GM18511 (cell line): Measurements from ENCODE around the gene SPTBN2.

Experiments
- ATAC-seq: cut with Tn5 transposase; IDR thresholded peaks from one replicate; pipeline ENCODE4 v1.9.1; 2021; ENCODE audit warnings: mild to moderate bottlenecking, moderate library complexity; ENCODE audit not compliant: unreplicated experiment

SPTBN2 gene

DNA sequence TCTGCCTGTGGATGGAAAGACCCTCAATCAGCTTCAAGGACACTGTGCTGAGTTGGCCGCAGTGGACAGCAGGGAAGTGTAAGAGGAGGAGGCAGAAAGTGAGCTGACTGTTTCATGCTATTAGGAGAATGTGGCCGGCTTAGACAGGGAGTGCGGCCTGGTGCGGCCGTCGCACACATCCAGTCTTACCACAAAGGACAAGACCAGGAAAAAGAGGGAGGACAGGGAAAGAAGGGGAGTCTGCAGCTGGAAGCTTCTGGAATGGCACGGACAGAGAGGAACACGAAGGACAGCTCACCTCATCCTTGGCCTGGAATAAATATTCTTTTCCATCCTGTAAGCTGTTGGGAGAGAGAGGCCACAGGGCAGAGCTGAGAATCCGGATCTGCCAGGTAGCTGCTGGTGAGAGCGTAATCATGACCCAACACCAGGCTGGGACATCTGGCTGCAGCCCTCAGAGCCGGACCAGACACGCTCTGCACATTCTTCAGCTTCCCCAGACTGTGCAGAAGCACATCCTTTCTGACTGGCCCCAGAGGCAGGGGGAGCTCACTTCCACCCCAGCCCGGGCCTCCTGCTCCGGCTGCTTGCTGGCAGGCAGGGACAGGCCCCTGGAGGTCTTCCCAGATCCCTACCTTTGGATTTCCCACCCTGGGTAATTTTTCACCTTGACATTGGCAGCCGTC is 42.8 kb downstream of the SPTBN2 start:
- no peak for ATAC-seq

DNA sequence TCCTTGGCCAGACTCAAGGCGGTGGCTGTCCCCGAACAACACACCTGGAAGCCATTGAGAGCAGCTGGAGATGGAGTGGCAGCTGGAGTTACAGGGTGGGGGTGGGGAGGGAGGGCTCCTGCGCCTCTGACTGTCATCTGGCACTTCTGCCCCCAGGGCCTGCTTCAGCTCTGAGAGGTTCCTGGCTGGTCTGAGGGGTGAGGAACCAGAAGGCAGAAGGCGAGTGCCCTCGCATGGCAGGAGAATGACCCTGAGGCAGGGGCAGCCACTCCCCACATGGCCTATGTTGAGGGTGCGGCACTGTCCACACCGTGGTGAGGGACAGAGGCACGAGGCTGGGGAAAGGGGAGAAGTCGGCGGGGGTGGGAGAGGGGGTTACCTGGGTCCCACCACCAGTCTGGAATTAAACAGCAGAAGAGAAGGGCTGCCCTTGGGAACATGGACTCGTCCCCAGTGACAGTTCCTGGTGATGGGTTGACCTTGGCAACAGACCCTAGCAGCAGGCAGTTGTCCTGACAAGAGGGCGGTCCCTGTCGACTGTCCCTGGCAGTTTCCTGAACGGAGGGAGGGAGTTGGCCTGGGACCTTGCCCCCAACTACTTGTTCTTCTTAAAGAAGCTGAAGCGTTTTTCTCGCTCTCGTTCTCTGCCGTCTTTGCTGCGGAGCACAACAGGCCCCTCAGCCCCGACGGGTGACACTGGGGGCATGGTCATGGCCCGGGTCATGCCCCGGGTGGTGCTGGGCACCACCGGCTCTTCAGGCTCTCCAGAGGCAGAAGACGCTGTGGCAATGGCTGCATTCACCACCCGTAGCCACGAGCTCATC is 43.5 kb downstream of the SPTBN2 start:
- no peak for ATAC-seq

DNA sequence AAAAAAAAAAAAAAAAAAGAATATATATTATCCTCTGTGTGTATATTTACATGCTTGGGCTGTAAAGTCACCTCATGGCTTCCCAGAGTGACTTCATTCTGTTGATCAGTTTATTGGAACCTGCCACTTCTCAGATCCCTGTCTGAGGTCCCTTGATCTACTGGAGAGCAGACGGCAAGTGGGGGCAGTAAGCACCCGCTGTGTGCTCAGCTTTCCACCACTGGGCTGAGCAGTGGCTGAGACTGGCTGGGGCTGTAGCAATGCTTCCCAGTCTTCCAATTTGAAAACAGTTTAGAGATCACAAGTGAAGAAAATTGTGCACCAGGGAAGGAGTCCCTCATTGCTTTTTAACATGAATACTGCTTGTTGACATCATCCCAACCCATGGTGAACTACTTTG is 44.4 kb downstream of the SPTBN2 start:
- ATAC-seq, result no peak

DNA sequence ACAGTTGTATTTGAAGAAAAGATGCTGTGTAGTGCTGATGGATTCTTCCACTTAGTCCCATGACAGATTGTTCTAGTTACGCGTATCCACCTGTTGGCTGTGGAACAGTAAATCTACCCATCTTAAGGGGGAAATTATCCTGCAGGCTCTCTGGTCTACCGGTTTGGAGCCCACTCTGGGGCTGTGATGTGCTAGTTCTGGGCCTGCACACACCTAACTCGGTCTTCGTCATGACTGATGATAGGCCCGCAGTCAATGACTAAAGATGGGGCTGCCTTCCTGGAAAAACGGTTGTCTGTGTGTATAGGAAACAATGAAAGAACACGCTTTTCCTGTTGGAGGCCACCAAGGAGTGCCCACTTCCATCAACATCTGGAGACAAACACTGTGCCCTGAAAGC is 45.1 kb downstream of the SPTBN2 start:
- ATAC-seq, result no peak

DNA sequence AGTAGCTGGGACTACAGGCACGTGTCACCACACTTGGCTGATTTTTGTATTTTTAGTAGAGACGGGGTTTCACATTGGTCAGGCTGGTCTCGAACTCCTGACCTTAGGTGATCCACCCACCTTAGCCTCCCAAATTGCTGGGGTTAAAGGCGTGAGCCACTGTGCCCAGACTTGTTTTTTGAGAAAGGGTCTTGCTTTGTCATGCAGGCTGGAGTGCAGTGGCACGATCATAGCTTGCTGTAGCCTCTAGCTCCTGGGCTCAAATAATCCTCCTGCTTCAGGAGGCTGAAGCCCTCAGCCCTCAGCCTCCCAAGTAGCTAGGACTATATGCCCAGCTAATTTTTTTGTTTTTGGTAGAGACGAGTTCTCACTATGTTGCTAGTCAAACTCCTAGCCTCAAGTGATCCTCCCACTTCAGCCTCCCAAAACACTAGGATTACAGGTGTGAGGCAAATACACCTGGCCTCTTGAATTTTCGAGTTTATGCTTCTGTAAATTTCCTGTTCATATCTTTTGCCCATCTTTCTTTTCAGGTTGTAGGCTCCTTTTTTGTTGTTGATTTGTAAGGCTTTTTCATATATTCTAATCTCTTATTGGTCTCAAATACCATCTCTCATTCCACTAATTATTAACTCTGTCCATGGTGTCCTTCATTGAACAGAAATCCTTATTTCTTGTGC is 47.9 kb downstream of the SPTBN2 start:
- no peak for ATAC-seq

DNA sequence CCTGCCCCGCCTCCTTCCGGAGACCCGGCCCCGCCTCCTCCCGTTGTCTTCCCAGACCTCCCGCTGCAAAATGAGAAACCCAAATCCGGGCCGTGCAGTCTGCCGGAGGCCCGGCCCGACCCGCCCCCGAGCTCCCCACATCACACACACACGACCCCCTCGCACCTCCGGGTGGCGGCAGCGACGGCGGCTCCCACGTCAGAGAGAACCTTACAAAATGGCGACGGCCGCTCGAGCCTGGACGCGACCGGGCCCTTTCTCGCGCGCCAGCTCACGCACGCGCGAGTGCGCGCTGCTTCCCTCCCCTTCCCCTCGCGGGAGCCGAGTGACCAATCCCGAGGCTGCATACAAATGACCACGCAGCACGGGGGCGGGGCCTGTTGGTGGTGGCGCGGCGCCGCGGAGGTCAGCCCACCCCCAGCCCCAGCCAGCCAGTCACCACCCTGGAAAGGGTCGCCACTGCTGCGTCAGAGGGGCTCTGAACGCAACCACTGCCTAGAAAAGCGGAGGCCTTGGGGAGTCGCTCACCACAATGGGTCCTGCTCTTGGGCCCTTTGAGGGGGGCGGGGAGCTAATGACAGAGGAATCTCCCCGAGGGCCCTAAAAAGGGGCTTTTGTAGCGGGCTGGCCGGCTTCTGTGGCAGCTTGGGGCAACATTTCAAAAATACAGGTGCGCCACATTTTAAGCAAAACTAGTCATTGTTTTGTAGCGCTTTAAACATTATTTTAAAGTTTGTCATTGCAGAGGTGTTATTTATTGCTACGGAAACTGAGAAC is 51.2 kb downstream of the SPTBN2 start, which contains the start of gene RBM4B:
TSS of gene RBM4B (minus strand) at position 289 of the 777 bp plus-strand sequence. CDS start 808 bp downstream, outside the sequence.
- peak; percentile 85 for ATAC-seq

DNA sequence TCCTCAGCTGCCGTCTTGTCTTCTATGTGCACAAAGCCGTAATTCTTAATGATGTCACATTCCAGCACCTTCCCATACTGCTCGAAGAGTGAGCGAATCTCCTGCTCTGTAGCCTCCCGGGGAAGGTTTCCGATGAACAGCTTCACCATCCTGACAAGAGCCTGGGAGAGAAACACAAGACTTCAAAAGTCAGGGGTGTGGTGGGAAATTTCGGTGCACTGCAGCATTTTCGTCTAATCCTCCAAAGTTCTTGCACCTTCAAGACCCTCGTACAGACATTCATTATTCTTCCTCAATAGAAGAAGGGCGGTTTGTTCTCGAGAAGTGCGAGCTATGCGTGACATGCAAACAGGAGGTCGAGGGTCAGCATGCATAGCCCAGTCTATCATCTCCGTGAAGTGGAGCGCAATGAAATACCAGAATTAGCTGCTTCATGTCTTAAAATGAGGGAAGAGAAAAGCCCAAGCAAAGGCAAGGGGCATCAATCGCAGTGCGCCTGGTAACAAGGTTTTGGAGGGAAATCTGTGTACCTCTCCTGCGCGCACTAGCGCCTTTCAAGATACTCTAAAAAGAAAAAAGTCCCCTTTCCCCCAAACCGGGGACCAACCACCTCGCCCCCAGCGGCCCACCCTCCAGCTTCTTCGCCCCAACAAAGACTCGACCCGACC is 52.0 kb downstream of the SPTBN2 start:
- ATAC-seq, result no peak

DNA sequence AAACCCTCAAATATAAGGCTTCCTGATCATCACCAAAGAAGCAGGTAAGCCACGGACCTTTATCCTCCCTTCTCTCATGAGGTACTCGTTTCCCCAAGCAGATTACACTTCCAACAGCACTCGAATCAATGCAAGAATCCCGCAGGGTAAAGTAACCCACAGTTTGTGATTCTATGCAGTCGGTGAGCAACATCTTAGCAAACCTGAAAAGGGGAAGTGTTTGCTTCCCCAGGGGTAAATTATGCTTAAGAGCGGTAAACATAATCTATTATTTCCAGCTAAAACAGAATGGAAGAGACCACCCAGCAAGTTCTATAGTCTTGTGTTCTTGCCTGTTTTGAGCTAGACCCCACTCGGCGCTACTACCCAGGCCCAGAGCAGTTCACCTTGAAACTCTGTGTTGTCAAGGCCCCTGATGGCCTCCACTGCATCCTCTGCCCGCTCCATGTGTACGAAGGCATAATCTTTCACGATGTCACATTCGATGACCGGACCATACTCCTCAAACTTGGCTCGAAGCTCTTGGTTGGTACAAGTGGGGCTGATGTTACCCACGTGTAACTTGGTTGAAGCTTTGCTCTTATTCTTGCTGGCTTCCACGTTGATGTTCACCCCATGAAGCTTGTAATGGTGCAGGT is 52.6 kb downstream of the SPTBN2 start:
- ATAC-seq, result no peak

DNA sequence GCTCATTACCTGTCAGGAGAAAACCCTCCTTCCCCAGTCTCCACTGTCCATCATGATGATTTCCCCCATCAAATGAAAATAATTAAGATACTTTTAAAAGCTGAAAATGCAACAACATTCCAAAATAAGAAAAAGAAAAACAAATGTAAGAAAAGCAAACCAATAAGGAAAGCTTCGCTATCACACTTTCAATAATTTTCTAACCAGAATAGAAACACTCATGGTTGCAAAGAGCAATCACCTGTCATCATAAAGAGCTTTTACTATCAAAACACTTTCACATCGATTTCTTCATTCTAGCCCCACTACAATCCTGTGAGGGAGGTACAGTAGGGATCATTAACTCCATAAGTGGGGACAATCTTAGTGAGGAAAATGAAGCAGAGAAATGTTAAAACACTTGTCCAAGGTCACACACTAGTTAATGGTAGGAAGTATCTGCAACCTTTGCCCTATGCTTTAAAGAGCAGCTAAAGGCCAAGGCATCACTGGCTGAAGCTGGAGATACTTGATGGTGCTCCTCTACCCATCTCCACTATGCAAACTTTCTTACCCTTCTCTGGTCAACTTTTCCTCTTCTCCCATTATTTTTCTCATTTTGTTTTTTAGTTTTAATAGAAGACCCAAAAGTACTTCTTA is 53.9 kb downstream of the SPTBN2 start:
- ATAC-seq, result no peak

DNA sequence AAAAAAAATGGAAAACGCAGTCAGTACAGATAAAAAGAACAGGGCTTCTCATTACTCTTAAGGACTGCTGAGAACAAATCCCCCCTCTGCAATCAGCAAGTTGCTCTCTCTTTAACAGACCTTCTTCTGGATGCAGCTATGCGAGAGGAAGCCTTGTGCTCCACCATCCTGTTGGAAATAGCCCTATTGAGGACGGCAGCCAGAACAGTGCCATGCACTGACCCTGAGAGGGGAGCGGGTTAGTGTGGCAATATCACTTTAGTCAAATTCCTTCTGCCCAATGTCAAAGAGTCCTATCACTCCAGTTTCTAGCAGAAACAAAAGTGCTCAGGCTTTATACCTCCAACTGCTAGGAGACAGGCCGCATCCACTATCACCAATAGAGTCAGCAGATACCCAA is 58.2 kb downstream of the SPTBN2 start:
- ATAC-seq, result no peak

DNA sequence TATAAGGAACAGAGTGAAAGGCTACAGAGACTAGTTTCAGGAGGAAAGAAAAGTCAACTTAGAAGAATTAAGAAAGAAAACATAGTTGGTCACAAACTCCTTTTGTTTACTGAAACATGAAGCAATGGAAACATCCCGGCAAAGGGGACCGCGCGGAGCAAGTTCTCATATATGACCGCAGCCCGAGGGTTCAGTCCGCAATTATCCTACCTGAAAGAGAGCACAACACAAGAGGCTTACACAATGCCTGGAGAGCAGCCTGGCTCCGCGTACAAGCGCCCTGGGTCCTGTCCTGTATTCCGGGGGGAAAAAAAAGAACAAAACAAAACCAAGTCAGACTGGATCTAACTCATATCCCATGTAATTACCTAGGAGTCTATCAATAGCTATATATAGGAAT is 63.6 kb downstream of the SPTBN2 start:
- no peak for ATAC-seq

DNA sequence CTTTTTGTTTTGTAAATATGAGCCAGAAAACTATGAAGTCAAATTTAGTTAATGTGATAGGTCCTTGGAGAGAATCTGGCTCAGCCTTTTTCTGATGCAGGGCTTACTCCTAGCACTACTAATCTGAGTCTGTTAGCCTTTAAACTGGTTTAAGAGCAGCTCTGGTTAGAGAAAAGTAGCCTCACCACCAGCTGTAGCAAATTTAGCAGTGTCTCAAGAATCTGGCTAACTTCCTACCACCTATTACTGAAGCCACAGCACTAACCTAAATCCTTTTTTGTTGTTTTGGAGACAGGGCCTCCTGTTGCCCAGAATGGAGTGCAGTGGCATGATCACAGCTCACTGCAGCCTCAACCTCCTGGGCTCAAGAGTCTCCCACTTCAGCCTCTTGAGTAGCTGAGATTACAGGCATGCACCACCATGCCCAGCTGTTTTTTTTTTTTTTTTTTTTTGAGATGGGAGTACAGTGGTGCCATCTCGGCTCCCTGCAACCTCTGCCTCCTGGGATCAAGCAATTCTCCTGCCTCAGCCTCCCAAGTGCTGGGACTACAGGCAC is 65.2 kb downstream of the SPTBN2 start:
- ATAC-seq, result no peak

DNA sequence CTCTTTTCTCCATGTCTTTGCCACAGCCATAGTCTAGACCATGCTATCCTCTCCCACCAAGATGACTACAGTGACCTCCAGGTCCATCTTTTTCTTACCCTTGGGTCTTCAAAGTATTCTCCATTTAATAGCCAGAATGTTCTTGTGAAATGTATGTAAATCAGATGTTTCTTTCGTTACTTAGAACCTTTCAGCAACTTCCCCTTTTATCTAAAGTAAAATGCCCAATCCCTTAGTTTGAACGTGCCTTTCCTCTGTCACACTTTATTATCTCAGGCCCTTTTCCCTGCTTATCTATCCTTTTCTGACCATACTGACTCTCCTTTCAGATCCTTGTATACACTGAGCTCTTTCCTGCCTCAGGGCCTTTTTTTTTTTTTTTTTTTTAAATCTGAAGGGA is 69.3 kb downstream of the SPTBN2 start:
- ATAC-seq, result no peak

DNA sequence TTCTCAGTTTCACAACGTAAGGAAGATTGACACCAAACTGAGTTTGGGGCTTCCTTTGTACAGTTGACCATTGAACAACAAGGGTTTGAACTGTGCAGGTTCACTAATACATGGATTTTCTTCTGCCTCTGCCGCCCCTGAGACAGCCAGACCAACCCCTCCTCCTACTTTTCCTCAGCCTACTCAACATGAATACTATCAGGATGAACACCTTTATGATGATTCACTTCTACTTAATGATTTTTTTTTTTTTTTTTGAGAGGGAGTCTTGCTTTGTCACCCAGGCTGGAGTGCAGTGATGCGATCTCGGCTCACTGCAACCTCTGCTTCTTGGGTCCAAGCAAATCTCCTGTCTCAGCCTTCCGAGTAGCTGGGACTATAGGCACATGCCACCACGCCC is 75.9 kb downstream of the SPTBN2 start:
- no peak for ATAC-seq

DNA sequence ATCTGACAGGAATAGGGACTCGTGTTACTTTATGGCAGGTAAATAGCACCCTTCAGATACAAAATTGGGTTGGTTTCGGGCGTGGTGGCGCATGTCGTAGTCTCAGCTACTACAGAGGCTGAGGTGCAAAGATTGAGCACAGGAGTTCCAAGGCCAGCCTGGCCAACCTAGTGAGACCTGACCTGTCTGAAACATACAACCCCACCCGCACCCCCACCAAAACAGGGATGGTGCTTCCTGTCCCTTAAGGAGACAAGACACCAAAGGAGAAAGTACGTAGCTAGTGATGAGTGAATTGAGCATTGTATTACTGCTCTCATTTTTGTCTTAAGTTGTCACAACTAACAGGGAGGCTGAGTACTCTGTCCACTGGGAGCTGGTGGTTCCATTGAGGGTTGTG is 76.4 kb downstream of the SPTBN2 start:
- ATAC-seq, result no peak

DNA sequence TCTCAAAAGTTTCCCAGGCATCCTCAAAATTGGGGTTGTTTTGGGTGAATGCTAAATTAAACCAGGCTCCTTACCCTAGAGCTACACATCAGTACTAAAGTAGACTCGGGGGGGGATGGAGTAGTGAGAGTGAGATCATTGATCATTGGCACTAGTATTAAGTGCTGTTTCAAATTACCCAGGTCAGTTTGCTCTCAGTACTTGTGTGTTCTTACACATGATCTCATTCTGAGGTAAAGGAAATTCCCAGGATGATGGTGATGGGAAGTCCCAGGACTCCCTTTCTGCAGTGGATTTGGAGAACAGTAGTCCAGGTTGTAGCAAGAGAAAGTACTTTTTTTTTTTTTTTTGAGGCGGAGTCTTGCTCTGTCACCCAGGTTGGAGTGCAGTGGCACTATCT is 78.0 kb downstream of the SPTBN2 start:
- no peak for ATAC-seq

DNA sequence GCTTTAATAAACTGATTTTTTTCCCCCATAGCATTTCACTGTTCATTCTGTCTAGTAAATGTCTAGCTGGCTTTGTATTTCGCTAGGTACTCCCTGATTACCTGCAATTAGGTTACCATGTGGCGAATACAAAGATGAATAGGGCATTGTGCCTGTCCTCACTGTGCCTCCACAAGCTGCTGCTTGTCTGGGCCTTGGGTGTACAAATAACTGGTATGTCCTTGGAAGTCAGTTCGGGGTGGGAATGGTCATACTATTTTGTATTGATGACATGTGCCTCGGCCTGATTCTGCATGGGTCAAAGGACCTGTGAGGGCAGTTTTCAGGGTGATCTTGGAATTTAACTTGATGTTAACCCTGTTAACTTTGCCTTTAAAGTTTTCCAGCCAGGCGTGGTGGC is 79.1 kb downstream of the SPTBN2 start:
- ATAC-seq, result no peak

DNA sequence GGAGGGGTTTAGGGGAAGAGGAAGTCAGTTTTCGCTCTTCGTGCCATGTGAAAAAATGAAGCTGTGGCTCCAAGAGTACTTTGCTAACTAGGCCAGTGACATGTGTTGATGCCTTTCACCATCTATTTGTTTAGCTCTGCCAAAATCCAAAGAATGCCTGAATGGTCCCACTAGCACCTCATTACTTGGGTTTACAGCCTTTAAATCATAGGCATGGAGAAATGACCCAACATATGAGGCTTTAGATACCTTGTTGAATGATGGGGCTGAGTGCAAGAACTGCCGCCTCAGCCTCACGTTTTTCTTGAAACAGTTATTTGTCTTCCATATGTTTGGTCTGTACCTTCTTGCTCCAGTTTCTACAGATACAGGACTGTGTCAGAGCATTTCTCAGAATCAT is 82.2 kb downstream of the SPTBN2 start:
- no peak for ATAC-seq

DNA sequence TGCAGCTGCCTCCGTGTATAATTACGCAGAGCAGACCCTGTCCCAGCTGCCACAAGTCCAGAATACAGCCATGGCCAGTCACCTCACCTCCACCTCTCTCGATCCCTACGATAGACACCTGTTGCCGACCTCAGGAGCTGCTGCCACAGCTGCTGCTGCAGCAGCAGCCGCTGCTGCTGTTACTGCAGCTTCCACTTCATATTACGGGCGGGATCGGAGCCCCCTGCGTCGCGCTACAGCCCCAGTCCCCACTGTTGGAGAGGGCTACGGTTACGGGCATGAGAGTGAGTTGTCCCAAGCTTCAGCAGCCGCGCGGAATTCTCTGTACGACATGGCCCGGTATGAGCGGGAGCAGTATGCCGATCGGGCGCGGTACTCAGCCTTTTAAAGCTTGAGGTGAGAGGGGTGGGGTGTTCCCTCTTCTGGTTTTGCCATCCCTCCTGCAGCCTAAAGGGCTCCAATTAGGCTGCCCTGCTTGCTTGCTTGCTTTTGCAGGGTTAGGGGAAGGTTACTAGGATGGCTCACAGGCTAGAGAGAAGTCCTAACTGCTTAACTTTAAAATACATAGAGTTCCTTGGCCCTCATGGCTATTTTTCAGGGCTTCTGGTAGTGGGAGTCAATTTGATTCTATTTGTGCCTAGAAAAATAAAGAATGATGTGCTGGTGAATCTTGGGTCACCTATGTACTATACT is 85.1 kb downstream of the SPTBN2 start:
- no peak for ATAC-seq
